Stimulated activated naive CD8-positive, alpha-beta T cell treated with anti-CD3 and anti-CD28 coated beads, Interleukin-15, amount 100 ng/mL, for 72 hours (primary cell): ENCODE measurements around the gene CLEC16A.

Source experiments
- ATAC-seq: fragments of 150-1000 bp; cut with Tn5 transposase; 2 replicates; pipeline ENCODE4 v1.10.0; 2021; ENCODE audit warnings: mild to moderate bottlenecking, moderate library complexity
- DNase-seq, 2 donors: peaks; one replicate each; pipeline ENCODE4 v3.0.0; 2021 to 2022
- H3K27ac Mint-ChIP-seq, 2 donors: one replicate each; pipeline ENCODE4 v1.8.0; 2022; ENCODE audit warnings: mild to moderate bottlenecking in 2 of 2, mixed read lengths in 2 of 2, moderate library complexity in 2 of 2
- H3K27me3 Mint-ChIP-seq: one replicate; pipeline ENCODE4 v1.8.0; 2022; ENCODE audit warnings: mixed read lengths
- H3K4me1 Mint-ChIP-seq: one replicate; pipeline ENCODE4 v1.8.0; 2022; ENCODE audit warnings: mild to moderate bottlenecking, mixed read lengths
- H3K4me3 Mint-ChIP-seq, 2 donors: one replicate each; pipeline ENCODE4 v1.8.0; 2022; ENCODE audit warnings: mild to moderate bottlenecking in 2 of 2, mixed read lengths in 2 of 2, moderate library complexity in 1 of 2
- H3K9me3 Mint-ChIP-seq, 2 donors: one replicate each; pipeline ENCODE4 v1.8.0; 2022; ENCODE audit warnings: mixed read lengths in 2 of 2

The CLEC16A gene

GRCh38 chr16:11152677-11153331 lies 208.4 kb downstream of the CLEC16A start:
- ATAC-seq (no peak), DNase-seq (no peak)
- H3K27ac Mint-ChIP-seq: peak overlapping the region in 1 of 2 donors; percentile 27
- H3K4me3 Mint-ChIP-seq: no peak overlapping the region
- no peaks in the 10 kb centered on the region for H3K27me3 Mint-ChIP-seq
- peaks cover 47% of the 10 kb centered on the region for H3K4me1 Mint-ChIP-seq
- H3K9me3 Mint-ChIP-seq: no peaks in the 10 kb centered on the region

- peaks cover 66% of the 10 kb centered on the region for H3K4me1 Mint-ChIP-seq
Observed at GRCh38 chr16:11155284-11155806, 211.0 kb downstream of the CLEC16A start.

GRCh38 chr16:11156401-11156800 lies 212.0 kb downstream of the CLEC16A start:
- peaks cover 77% of the 10 kb centered on the region for H3K4me1 Mint-ChIP-seq
- no peak overlapping the region for H3K27ac Mint-ChIP-seq
- no peak overlapping the region for H3K4me3 Mint-ChIP-seq
- no peak for DNase-seq
- no peak for ATAC-seq
- H3K27me3 Mint-ChIP-seq: no peaks in the 10 kb centered on the region
- H3K9me3 Mint-ChIP-seq: peaks cover 0 to 8% of the 10 kb centered on the region in 2 donors

More at GRCh38 chr16:11155284-11155806, 211.0 kb downstream of the CLEC16A start:
- Mint-ChIP-seq H3K27me3 (no peaks in the 10 kb centered on the region), H3K4me3 (no peak overlapping the region), H3K9me3 (peaks cover 0 to 3% of the 10 kb centered on the region in 2 donors), H3K27ac (no peak overlapping the region)
- DNase-seq (no peak), ATAC-seq (no peak)

GRCh38 chr16:11157143-11157542 lies 212.8 kb downstream of the CLEC16A start:
- H3K9me3 Mint-ChIP-seq: peaks cover 0 to 8% of the 10 kb centered on the region in 2 donors

GRCh38 chr16:11158018-11158417 lies 213.7 kb downstream of the CLEC16A start:
- peaks cover 77% of the 10 kb centered on the region for H3K4me1 Mint-ChIP-seq

More at GRCh38 chr16:11157143-11157542, 212.8 kb downstream of the CLEC16A start:
- DNase-seq (no peak), ATAC-seq (no peak)
- Mint-ChIP-seq H3K27me3 (no peaks in the 10 kb centered on the region), H3K4me1 (peaks cover 77% of the 10 kb centered on the region), H3K4me3 (no peak overlapping the region), H3K27ac (no peak overlapping the region)

GRCh38 chr16:11159282-11159681 lies 214.9 kb downstream of the CLEC16A start:
- Mint-ChIP-seq H3K4me3 (no peak overlapping the region), H3K27me3 (no peaks in the 10 kb centered on the region), H3K4me1 (peaks cover 70% of the 10 kb centered on the region), H3K27ac (peak overlapping the region in 1 of 2 donors; percentile 10), H3K9me3 (peaks cover 0 to 8% of the 10 kb centered on the region in 2 donors)
- DNase-seq: no peak
- ATAC-seq: no peak

More at GRCh38 chr16:11158018-11158417, 213.7 kb downstream of the CLEC16A start:
- no peak overlapping the region for H3K4me3 Mint-ChIP-seq
- DNase-seq (no peak), ATAC-seq (no peak)
- H3K27ac Mint-ChIP-seq: peak overlapping the region in 1 of 2 donors; percentile 11
- H3K9me3 Mint-ChIP-seq: peaks cover 0 to 8% of the 10 kb centered on the region in 2 donors
- no peaks in the 10 kb centered on the region for H3K27me3 Mint-ChIP-seq

DNA sequence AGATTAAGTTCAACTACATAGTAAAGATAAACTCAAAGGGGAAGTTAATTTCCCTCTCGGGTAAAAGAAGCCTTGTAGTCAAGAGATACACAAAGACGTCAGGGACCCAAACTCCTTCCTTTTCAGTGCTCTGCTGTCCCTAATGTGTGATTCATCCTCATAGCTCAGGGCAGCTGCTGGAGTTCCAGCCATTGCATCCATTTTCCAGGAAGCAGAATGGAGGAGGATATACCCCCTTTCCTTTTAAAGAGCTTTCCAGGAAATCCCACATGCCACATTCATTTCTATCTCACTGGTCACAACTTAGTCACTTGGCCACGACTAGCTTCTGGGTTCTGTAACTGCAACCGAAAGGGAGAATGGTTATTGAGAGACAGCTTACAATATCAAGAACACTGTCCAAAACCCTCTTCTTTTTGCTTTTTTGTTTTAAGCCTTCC lies 216.3 kb downstream of the CLEC16A start:
- H3K27ac Mint-ChIP-seq: peak overlapping the region; percentile 76 to 86
- peaks cover 65% of the 10 kb centered on the region for H3K4me1 Mint-ChIP-seq
- no peaks in the 10 kb centered on the region for H3K27me3 Mint-ChIP-seq
- ATAC-seq (peak; percentile 89), DNase-seq (peak in 1 of 2 donors; percentile 43)
- peaks cover 0 to 8% of the 10 kb centered on the region in 2 donors for H3K9me3 Mint-ChIP-seq
- peak overlapping the region; percentile 32 to 35 for H3K4me3 Mint-ChIP-seq

GRCh38 chr16:11161439-11161838 lies 217.1 kb downstream of the CLEC16A start:
- Mint-ChIP-seq H3K27ac (peak overlapping the region in 1 of 2 donors; percentile 31), H3K27me3 (no peaks in the 10 kb centered on the region), H3K9me3 (peaks cover 0 to 8% of the 10 kb centered on the region in 2 donors), H3K4me3 (no peak overlapping the region), H3K4me1 (peaks cover 71% of the 10 kb centered on the region)
- DNase-seq: no peak
- no peak for ATAC-seq

DNA sequence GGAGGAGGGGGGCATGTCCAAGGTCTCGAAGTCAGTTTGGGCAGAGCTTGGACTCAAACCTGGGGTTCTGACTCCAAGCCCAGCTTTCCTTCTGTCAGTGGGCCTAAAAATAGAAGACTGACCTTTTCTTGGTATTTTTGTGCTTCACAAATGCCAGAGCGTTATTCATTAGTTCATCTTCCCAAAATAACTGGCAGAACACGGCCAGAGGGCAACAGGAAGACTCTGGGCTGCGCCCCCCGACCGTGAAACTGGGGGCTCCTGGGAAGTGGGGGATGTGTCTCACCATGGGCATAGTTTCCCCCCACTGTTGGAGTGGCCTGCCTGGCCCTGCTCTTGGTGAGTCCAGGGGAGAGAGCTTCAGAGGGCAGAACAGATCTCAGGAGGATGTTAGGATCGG lies 217.6 kb downstream of the CLEC16A start:
- ATAC-seq (no peak), DNase-seq (no peak)
- Mint-ChIP-seq H3K27me3 (no peaks in the 10 kb centered on the region), H3K4me3 (no peak overlapping the region), H3K27ac (no peak overlapping the region), H3K9me3 (peaks cover 0 to 8% of the 10 kb centered on the region in 2 donors), H3K4me1 (peaks cover 71% of the 10 kb centered on the region)

- no peaks in the 10 kb centered on the region for H3K27me3 Mint-ChIP-seq
- H3K27ac Mint-ChIP-seq: no peak overlapping the region
- H3K4me3 Mint-ChIP-seq: no peak overlapping the region
- peaks cover 0 to 8% of the 10 kb centered on the region in 2 donors for H3K9me3 Mint-ChIP-seq
- H3K4me1 Mint-ChIP-seq: peaks cover 63% of the 10 kb centered on the region
- ATAC-seq: no peak
- no peak for DNase-seq
Observed at GRCh38 chr16:11162586-11163268, 218.4 kb downstream of the CLEC16A start.

DNA sequence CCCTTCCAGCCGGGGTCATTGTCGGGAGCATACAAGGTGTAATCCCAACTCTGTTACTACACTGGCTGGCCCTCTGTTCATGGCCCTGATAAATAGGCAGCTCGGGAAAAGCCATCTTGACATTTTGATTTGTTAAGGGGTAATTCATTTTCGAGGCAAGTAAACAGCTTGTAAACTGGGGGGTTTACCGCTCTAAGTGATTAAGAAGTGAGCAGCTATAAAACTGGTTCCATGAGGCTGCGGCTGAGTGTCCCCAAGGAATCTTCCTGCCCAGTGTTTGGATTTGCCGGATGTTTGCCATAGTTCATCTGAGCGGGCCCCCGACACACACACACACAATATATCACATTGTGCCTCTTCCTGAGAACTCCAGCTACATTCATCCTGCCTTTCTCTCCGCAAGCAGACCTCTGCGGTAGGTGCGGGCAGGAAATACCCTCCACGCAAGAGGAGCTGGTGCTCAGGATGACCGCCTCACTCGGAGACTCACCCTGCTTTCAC lies 219.4 kb downstream of the CLEC16A start:
- ATAC-seq (no peak), DNase-seq (no peak)
- Mint-ChIP-seq H3K27me3 (no peaks in the 10 kb centered on the region), H3K9me3 (peaks cover 0 to 8% of the 10 kb centered on the region in 2 donors), H3K4me1 (peaks cover 60% of the 10 kb centered on the region), H3K27ac (no peak overlapping the region), H3K4me3 (no peak overlapping the region)

GRCh38 chr16:11164482-11165270 lies 220.3 kb downstream of the CLEC16A start:
- peaks cover 58% of the 10 kb centered on the region for H3K4me1 Mint-ChIP-seq
- no peaks in the 10 kb centered on the region for H3K27me3 Mint-ChIP-seq
- H3K4me3 Mint-ChIP-seq: no peak overlapping the region
- ATAC-seq: no peak
- peaks cover 0 to 8% of the 10 kb centered on the region in 2 donors for H3K9me3 Mint-ChIP-seq
- H3K27ac Mint-ChIP-seq: no peak overlapping the region
- no peak for DNase-seq

DNA sequence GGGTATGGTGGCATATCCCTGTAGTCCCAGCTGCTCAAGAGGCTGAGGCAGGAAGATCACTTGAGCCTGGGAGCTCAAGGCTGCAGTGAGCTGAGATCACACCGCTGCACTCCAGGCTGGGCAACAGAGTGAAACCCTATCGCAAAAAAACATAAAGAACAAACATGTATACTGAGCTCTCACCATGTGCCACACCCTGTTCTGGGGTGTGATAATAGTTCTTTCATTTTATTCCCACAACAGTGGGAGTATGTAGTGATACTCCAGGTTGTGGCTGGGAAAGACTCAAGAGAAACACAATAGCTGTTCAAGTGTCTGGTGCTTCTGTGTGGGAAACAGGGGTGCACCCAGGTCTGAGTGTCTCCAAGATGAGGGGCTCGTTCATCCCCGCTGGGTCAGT lies 221.0 kb downstream of the CLEC16A start:
- H3K4me3 Mint-ChIP-seq: no peak overlapping the region
- ATAC-seq: no peak
- peaks cover 0 to 6% of the 10 kb centered on the region in 2 donors for H3K9me3 Mint-ChIP-seq
- H3K27ac Mint-ChIP-seq: no peak overlapping the region
- peaks cover 53% of the 10 kb centered on the region for H3K4me1 Mint-ChIP-seq
- H3K27me3 Mint-ChIP-seq: no peaks in the 10 kb centered on the region
- DNase-seq: no peak

- DNase-seq (no peak), ATAC-seq (no peak)
- no peak overlapping the region for H3K4me3 Mint-ChIP-seq
- no peaks in the 10 kb centered on the region for H3K27me3 Mint-ChIP-seq
- no peaks in the 10 kb centered on the region for H3K9me3 Mint-ChIP-seq
- peaks cover 48% of the 10 kb centered on the region for H3K4me1 Mint-ChIP-seq
- peak overlapping the region in 1 of 2 donors; percentile 76 for H3K27ac Mint-ChIP-seq
Observed at GRCh38 chr16:11165894-11166665, 221.7 kb downstream of the CLEC16A start.
